Measurements from ENCODE around the gene VPS13D.
A peak's percentile ranks its signal among the peaks of the same experiment; 100 is the strongest.
"Not testable (repeated sequence)": the region's sequence is repeated elsewhere in the genome, so short reads cannot be mapped to it uniquely, and the experiment has no call there.

Gene VPS13D

GRCh38 chr1:12470916-12471315 is 241.1 kb downstream of the VPS13D start:
- intact Hi-C loops (cut with micrococcal nuclease); H3K27me3 Mint-ChIP-seq; H3K9me3 Mint-ChIP-seq; H3K27ac Mint-ChIP-seq; H3K4me3 Mint-ChIP-seq: not testable (repeated sequence)
- H3K36me3 Mint-ChIP-seq (ENCODE audit: low read depth) = peaks cover 28% of the 10 kb centered on the region
- peaks cover 29% of the 10 kb centered on the region for H3K4me1 Mint-ChIP-seq (ENCODE audit: low read depth)

- Mint-ChIP-seq H3K27me3 (no peaks in the 10 kb centered on the region), H3K27ac (no peak overlapping the region), H3K4me1 (ENCODE audit: low read depth) (peaks cover 29% of the 10 kb centered on the region), H3K9me3 (no peaks in the 10 kb centered on the region), H3K4me3 (no peak overlapping the region), H3K36me3 (ENCODE audit: low read depth) (peaks cover 33% of the 10 kb centered on the region)
- intact Hi-C loops (cut with micrococcal nuclease) = no loop called here
Observed at GRCh38 chr1:12472156-12472797, 242.4 kb downstream of the VPS13D start.

GRCh38 chr1:12472798-12473551 is 243.1 kb downstream of the VPS13D start:
- H3K27me3 Mint-ChIP-seq = no peaks in the 10 kb centered on the region
- peak overlapping the region; percentile 42 for H3K27ac Mint-ChIP-seq
- H3K36me3 Mint-ChIP-seq (ENCODE audit: low read depth) = peaks cover 34% of the 10 kb centered on the region
- no peak overlapping the region for H3K4me3 Mint-ChIP-seq
- intact Hi-C loops (cut with micrococcal nuclease) = no loop called here
- H3K4me1 Mint-ChIP-seq (ENCODE audit: low read depth) = peaks cover 32% of the 10 kb centered on the region
- no peaks in the 10 kb centered on the region for H3K9me3 Mint-ChIP-seq

- Mint-ChIP-seq H3K27me3 (no peaks in the 10 kb centered on the region), H3K4me3 (no peak overlapping the region), H3K36me3 (ENCODE audit: low read depth) (peaks cover 42% of the 10 kb centered on the region), H3K9me3 (no peaks in the 10 kb centered on the region), H3K27ac (no peak overlapping the region), H3K4me1 (ENCODE audit: low read depth) (peaks cover 36% of the 10 kb centered on the region)
- intact Hi-C loops (cut with micrococcal nuclease) = no loop called here
Observed at GRCh38 chr1:12473596-12474362, 243.9 kb downstream of the VPS13D start.

GRCh38 chr1:12475101-12475500 is 245.3 kb downstream of the VPS13D start:
- Mint-ChIP-seq H3K27me3 (no peaks in the 10 kb centered on the region), H3K36me3 (ENCODE audit: low read depth) (peaks cover 54% of the 10 kb centered on the region), H3K4me3 (no peak overlapping the region), H3K27ac (no peak overlapping the region), H3K4me1 (ENCODE audit: low read depth) (peaks cover 43% of the 10 kb centered on the region), H3K9me3 (no peaks in the 10 kb centered on the region)
- intact Hi-C loops (cut with micrococcal nuclease) = no loop called here

GRCh38 chr1:12475530-12475934 is 245.7 kb downstream of the VPS13D start:
- Mint-ChIP-seq H3K36me3 (ENCODE audit: low read depth) (peaks cover 57% of the 10 kb centered on the region), H3K9me3 (no peaks in the 10 kb centered on the region), H3K27ac (no peak overlapping the region), H3K4me1 (ENCODE audit: low read depth) (peaks cover 46% of the 10 kb centered on the region), H3K4me3 (no peak overlapping the region), H3K27me3 (no peaks in the 10 kb centered on the region)
- intact Hi-C loops (cut with micrococcal nuclease) = no loop called here

GRCh38 chr1:12475947-12476346 is 246.1 kb downstream of the VPS13D start:
- H3K36me3 Mint-ChIP-seq (ENCODE audit: low read depth) = peaks cover 57% of the 10 kb centered on the region
- H3K9me3 Mint-ChIP-seq = no peaks in the 10 kb centered on the region
- intact Hi-C loops (cut with micrococcal nuclease) = no loop called here
- no peak overlapping the region for H3K4me3 Mint-ChIP-seq
- peaks cover 50% of the 10 kb centered on the region for H3K4me1 Mint-ChIP-seq (ENCODE audit: low read depth)
- H3K27me3 Mint-ChIP-seq = no peaks in the 10 kb centered on the region
- H3K27ac Mint-ChIP-seq = no peak overlapping the region

- no peaks in the 10 kb centered on the region for H3K9me3 Mint-ChIP-seq
Observed at GRCh38 chr1:12477314-12477713, 247.5 kb downstream of the VPS13D start.

GRCh38 chr1:12477936-12478611 is 248.2 kb downstream of the VPS13D start:
- Mint-ChIP-seq H3K27ac (no peak overlapping the region), H3K9me3 (no peaks in the 10 kb centered on the region), H3K4me3 (no peak overlapping the region), H3K4me1 (ENCODE audit: low read depth) (peaks cover 40% of the 10 kb centered on the region), H3K27me3 (no peaks in the 10 kb centered on the region), H3K36me3 (ENCODE audit: low read depth) (peaks cover 66% of the 10 kb centered on the region)
- intact Hi-C loops (cut with micrococcal nuclease) = no loop called here

More at GRCh38 chr1:12477314-12477713, 247.5 kb downstream of the VPS13D start:
- Mint-ChIP-seq H3K4me1 (ENCODE audit: low read depth) (peaks cover 48% of the 10 kb centered on the region), H3K4me3 (no peak overlapping the region), H3K27ac (no peak overlapping the region), H3K36me3 (ENCODE audit: low read depth) (peaks cover 67% of the 10 kb centered on the region), H3K27me3 (no peaks in the 10 kb centered on the region)
- intact Hi-C loops (cut with micrococcal nuclease) = no loop called here

GRCh38 chr1:12478612-12478985 is 248.8 kb downstream of the VPS13D start:
- Mint-ChIP-seq H3K36me3 (ENCODE audit: low read depth) (peaks cover 66% of the 10 kb centered on the region), H3K4me1 (ENCODE audit: low read depth) (peaks cover 35% of the 10 kb centered on the region)
- intact Hi-C loops (cut with micrococcal nuclease) = no loop called here

GRCh38 chr1:12479311-12479710 is 249.5 kb downstream of the VPS13D start:
- H3K9me3 Mint-ChIP-seq = no peaks in the 10 kb centered on the region
- H3K27me3 Mint-ChIP-seq = no peaks in the 10 kb centered on the region
- peaks cover 67% of the 10 kb centered on the region for H3K36me3 Mint-ChIP-seq (ENCODE audit: low read depth)
- intact Hi-C loops (cut with micrococcal nuclease) = no loop called here
- no peak overlapping the region for H3K4me3 Mint-ChIP-seq
- H3K27ac Mint-ChIP-seq = no peak overlapping the region
- peaks cover 34% of the 10 kb centered on the region for H3K4me1 Mint-ChIP-seq (ENCODE audit: low read depth)

More at GRCh38 chr1:12478612-12478985, 248.8 kb downstream of the VPS13D start:
- no peak overlapping the region for H3K4me3 Mint-ChIP-seq
- no peak overlapping the region for H3K27ac Mint-ChIP-seq
- no peaks in the 10 kb centered on the region for H3K27me3 Mint-ChIP-seq
- H3K9me3 Mint-ChIP-seq = no peaks in the 10 kb centered on the region

GRCh38 chr1:12480041-12480440 is 250.2 kb downstream of the VPS13D start:
- Mint-ChIP-seq H3K27ac (no peak overlapping the region), H3K36me3 (ENCODE audit: low read depth) (peaks cover 74% of the 10 kb centered on the region), H3K4me1 (ENCODE audit: low read depth) (peaks cover 29% of the 10 kb centered on the region), H3K27me3 (no peaks in the 10 kb centered on the region), H3K4me3 (no peak overlapping the region), H3K9me3 (no peaks in the 10 kb centered on the region)
- intact Hi-C loops (cut with micrococcal nuclease) = no loop called here

- intact Hi-C loops (cut with micrococcal nuclease) = no loop called here
- H3K27ac Mint-ChIP-seq = no peak overlapping the region
- H3K4me1 Mint-ChIP-seq (ENCODE audit: low read depth) = peaks cover 26% of the 10 kb centered on the region
- peaks cover 82% of the 10 kb centered on the region for H3K36me3 Mint-ChIP-seq (ENCODE audit: low read depth)
- no peak overlapping the region for H3K4me3 Mint-ChIP-seq
- H3K27me3 Mint-ChIP-seq = no peaks in the 10 kb centered on the region
- no peaks in the 10 kb centered on the region for H3K9me3 Mint-ChIP-seq
Observed at GRCh38 chr1:12480748-12481362, 251.0 kb downstream of the VPS13D start.

Data from dendritic cell treated with granulocyte-macrophage colony-stimulating factor and Interleukin-4, amounts not matched to agents 40 ng/mL and 50 ng/mL, for 4 days (primary cell).